ENCODE measurements around the gene GNE. TPM values are rescaled to one million over a fixed set of nuclear protein-coding genes. Genes with fewer than 3 reads are reported as not detected.

The GNE gene
- polyA plus RNA-seq, 3 donors, result 4.1 to 5.0 (median 4.5) TPM

DNA sequence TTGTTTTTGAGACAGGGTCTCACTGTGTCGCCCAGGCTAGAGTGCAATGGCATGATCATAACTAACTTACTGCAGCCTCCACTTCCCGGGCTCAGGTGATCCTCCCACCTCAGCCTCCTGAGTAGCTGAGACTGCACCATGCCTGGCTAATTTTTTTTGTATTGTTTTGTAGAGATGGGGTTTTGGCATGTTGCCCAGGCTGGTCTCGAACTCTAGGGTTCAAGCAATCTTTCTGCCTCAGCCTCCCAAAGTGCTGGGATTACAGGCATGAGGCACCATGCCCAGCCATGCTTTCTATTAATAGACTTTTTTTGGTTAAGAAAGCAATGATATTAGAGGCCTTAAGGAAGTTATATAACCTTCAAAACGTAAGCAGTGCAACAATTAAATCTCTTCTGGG is 44.3 kb downstream of the GNE start:
- Histone ChIP-seq H3K9me3 (replicated peaks in 1 of 2; ENCODE audit: control insufficient read depth in 1 of 2, insufficient read depth in 1 of 2, low read length in 2 of 2) (no peaks in the 10 kb centered on the region), H3K4me3 (replicated peaks in 1 of 3; ENCODE audit: low read depth in 2 of 3, low read length in 3 of 3) (no peak overlapping the region), H3K27me3 (ENCODE audit: control insufficient read depth in 2 of 2, insufficient read depth in 2 of 2, low read length in 2 of 2) (no peaks in the 10 kb centered on the region), H2AFZ (ENCODE audit: insufficient read depth, low read depth, low read length, poor library complexity, severe bottlenecking) (no peak overlapping the region), H3K79me2 (ENCODE audit: insufficient read depth, low read length) (peaks cover 41% of the 10 kb centered on the region), H3K9ac (ENCODE audit: insufficient read depth, low read length, poor library complexity, severe bottlenecking) (no peak overlapping the region), H3K4me2 (replicated peaks; ENCODE audit: extremely low read depth, low read length, poor library complexity, severe bottlenecking) (no peak overlapping the region), H3K27ac (ENCODE audit: low read depth in 1 of 2, low read length in 2 of 2) (peak overlapping the region in 1 of 2 donors; percentile 24), H3K4me1 (ENCODE audit: control insufficient read depth in 1 of 2, insufficient read depth in 2 of 2, low read length in 2 of 2) (no peaks in the 10 kb centered on the region), H4K20me1 (ENCODE audit: insufficient read depth, low read length) (peaks cover 95% of the 10 kb centered on the region), H3K36me3 (replicated peaks in 1 of 2; ENCODE audit: control insufficient read depth in 1 of 2, insufficient read depth in 2 of 2, low read length in 2 of 2) (peaks cover 71 to 98% of the 10 kb centered on the region in 2 donors)
- WGBS (ENCODE audit: insufficient coverage), result 83% methylated on average over 1 of the region's 4 CpGs
- intact Hi-C loops (cut with micrococcal nuclease), result no loop called here
- DNase-seq, result no peak
- peaks cover 2% of the 10 kb centered on the region for H3K4me1 Mint-ChIP-seq
- H3K27ac Mint-ChIP-seq, result peak overlapping the region in 2 of 7 donors; percentile 4 to 20
- peaks cover 0 to 1% (median 0%) of the 10 kb centered on the region in 3 donors for H3K27me3 Mint-ChIP-seq (ENCODE audit: low read depth in 3 of 3)
- H3K36me3 Mint-ChIP-seq, result peaks cover 76 to 89% of the 10 kb centered on the region in 2 donors
- no peak overlapping the region for H3K4me3 Mint-ChIP-seq
- TF ChIP-seq, protein P1, sequence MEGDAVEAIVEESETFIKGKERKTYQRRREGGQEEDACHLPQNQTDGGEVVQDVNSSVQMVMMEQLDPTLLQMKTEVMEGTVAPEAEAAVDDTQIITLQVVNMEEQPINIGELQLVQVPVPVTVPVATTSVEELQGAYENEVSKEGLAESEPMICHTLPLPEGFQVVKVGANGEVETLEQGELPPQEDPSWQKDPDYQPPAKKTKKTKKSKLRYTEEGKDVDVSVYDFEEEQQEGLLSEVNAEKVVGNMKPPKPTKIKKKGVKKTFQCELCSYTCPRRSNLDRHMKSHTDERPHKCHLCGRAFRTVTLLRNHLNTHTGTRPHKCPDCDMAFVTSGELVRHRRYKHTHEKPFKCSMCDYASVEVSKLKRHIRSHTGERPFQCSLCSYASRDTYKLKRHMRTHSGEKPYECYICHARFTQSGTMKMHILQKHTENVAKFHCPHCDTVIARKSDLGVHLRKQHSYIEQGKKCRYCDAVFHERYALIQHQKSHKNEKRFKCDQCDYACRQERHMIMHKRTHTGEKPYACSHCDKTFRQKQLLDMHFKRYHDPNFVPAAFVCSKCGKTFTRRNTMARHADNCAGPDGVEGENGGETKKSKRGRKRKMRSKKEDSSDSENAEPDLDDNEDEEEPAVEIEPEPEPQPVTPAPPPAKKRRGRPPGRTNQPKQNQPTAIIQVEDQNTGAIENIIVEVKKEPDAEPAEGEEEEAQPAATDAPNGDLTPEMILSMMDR (IDR thresholded peaks at IDR 0.05), result no peak
- no peaks in the 10 kb centered on the region for H3K9me3 Mint-ChIP-seq

- Histone ChIP-seq H3K4me2 (replicated peaks; ENCODE audit: extremely low read depth, low read length, poor library complexity, severe bottlenecking) (no peak overlapping the region), H3K27me3 (ENCODE audit: control insufficient read depth in 2 of 2, insufficient read depth in 2 of 2, low read length in 2 of 2) (no peaks in the 10 kb centered on the region), H2AFZ (ENCODE audit: insufficient read depth, low read depth, low read length, poor library complexity, severe bottlenecking) (no peak overlapping the region), H3K9ac (ENCODE audit: insufficient read depth, low read length, poor library complexity, severe bottlenecking) (no peak overlapping the region), H3K4me3 (replicated peaks in 1 of 3; ENCODE audit: low read depth in 2 of 3, low read length in 3 of 3) (no peak overlapping the region), H3K79me2 (ENCODE audit: insufficient read depth, low read length) (peaks cover 47% of the 10 kb centered on the region), H3K27ac (ENCODE audit: low read depth in 1 of 2, low read length in 2 of 2) (peak overlapping the region in 1 of 2 donors; percentile 24), H4K20me1 (ENCODE audit: insufficient read depth, low read length) (peaks cover 95% of the 10 kb centered on the region), H3K9me3 (replicated peaks in 1 of 2; ENCODE audit: control insufficient read depth in 1 of 2, insufficient read depth in 1 of 2, low read length in 2 of 2) (no peaks in the 10 kb centered on the region), H3K36me3 (replicated peaks in 1 of 2; ENCODE audit: control insufficient read depth in 1 of 2, insufficient read depth in 2 of 2, low read length in 2 of 2) (peaks cover 71 to 98% of the 10 kb centered on the region in 2 donors), H3K4me1 (ENCODE audit: control insufficient read depth in 1 of 2, insufficient read depth in 2 of 2, low read length in 2 of 2) (no peaks in the 10 kb centered on the region)
- 67% methylated on average over 1 of the region's 4 CpGs for WGBS (ENCODE audit: insufficient coverage)
- H3K9me3 Mint-ChIP-seq, result no peaks in the 10 kb centered on the region
- no peak overlapping the region for H3K4me3 Mint-ChIP-seq
- H3K27ac Mint-ChIP-seq, result peak overlapping the region in 3 of 7 donors; percentile 0 to 53 (median 51)
- TF ChIP-seq, protein P1 (IDR thresholded peaks at IDR 0.05), result no peak
- H3K4me1 Mint-ChIP-seq, result peaks cover 2% of the 10 kb centered on the region
- H3K36me3 Mint-ChIP-seq, result peaks cover 76 to 89% of the 10 kb centered on the region in 2 donors
- DNase-seq, result no peak
- H3K27me3 Mint-ChIP-seq (ENCODE audit: low read depth in 3 of 3), result peaks cover 0 to 1% (median 0%) of the 10 kb centered on the region in 3 donors
- intact Hi-C loops (cut with micrococcal nuclease), result no loop called here
Observed at GRCh38 chr9:36213387-36213786, 44.9 kb downstream of the GNE start.

All from CD14-positive monocyte (primary cell).